Endometrium (tissue), 2 donors: ENCODE measurements around the gene TNRC18.
"Not testable (repeated sequence)": the region's sequence is repeated elsewhere in the genome, so short reads cannot be mapped to it uniquely, and the experiment has no call there.

Experiments
- FAIRE-seq: peaks from 2 replicates; lab custom pipeline; 2012; peaks lifted over from hg19 to GRCh38; lab: Jason Lieb, UNC
- donor health status: control.
- donor health status: control.

The TNRC18 gene

GRCh38 chr7:5375925-5376324, 47.7 kb downstream of the TNRC18 start:
- FAIRE-seq, result no peak

DNA sequence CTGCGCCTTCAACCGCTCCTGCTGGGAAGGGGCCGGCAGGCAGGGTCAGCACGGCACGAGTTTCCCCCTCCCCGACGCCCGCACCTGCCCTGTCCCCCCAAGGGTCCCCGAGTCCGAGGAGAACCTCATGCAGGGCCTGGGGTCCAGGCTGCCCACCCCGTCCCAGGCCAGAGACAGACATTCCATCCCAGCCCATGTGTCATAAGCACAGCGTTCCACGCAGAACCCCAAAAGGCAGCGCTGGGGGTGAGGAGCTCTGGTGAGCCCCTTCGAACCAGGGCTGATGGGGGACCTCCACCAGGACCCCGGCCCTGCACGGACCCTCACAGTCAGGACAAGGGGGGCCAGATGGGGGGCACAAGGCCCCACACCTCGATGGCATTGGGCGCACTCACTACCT, 49.2 kb downstream of the TNRC18 start:
- FAIRE-seq, result no peak

- no peak for FAIRE-seq
Observed at GRCh38 chr7:5373300-5373699, 50.3 kb downstream of the TNRC18 start.

GRCh38 chr7:5370454-5371353, 52.9 kb downstream of the TNRC18 start:
- FAIRE-seq, result no peak

GRCh38 chr7:5367661-5368060, 56.0 kb downstream of the TNRC18 start:
- FAIRE-seq, result no peak

- FAIRE-seq, result peak; percentile 71
Observed at GRCh38 chr7:5365976-5366625, 57.5 kb downstream of the TNRC18 start.

GRCh38 chr7:5363729-5364128, 59.9 kb downstream of the TNRC18 start:
- FAIRE-seq, result no peak

GRCh38 chr7:5362466-5362865, 61.2 kb downstream of the TNRC18 start:
- FAIRE-seq, result no peak

DNA sequence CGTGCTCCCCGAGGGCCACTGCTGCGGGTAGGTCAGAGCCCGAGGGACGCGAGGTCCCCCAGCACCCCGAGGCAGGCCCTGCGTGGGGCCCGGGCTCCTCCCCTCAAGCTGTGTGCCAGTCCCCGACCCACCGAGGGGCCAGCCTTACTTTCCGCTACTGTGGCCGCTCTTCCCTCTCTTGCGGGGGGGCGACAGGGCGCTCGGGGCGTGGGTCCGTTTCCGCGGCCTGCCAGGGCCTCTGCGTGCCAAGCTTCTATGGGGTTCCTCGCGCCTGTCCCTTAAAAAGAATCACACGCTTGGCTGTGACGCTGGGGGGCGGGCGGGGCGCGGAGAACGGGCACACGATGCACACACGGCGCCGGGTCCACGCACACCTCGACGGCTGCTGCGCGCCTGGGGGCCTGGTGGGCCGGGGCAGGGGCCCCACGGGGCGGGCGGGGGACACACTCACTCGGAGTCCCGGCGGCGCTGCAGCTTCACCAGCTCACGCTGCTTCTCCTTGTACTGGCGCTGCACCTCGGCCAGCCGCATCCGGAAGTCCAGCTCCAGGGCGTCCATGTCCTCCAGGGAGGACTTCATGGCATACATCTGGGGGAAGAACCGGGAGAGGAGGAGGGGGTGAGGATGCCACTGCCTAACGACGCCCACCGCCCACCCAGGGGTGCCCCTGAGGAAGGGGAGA, 62.0 kb downstream of the TNRC18 start:
- FAIRE-seq, result no peak

DNA sequence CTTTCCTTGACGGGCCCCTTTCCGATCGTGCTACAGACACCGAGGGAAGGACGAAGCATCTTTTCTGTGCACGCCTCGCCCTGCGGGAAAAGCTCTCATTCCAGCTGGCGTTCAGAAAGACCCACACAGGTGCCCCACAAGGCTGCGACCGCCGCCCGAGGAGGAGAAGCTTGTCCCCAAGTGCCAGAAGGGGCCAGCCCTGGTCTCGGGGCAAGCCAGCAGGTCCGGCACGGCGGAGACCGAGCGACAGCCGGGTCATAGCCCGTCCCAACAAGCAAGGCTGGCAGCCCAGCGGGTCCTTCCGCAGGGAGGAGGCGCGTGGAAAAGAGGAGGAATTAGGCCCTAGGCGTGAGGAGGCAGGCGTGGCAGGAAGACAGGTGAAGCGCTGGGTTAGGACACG, 62.7 kb downstream of the TNRC18 start:
- FAIRE-seq, result no peak

DNA sequence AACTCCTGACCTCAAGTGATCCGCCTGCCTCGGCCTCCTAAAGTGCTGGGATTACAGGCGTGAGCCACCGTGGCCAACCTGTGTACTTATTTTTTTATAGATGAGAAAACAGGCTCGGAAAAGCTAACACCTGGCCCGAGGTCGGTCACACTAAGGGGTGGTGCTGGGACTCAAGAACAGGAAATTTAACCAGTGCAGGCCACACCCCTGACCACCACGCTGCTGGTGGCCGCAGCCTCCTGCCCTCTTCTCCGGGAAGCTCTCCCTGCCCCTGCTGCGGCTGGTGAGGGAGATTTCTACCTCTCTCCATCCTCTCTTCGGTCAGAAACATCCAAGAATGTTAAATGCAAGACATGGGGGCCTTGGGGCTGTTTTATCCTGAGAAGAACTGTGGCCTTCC, 63.2 kb downstream of the TNRC18 start:
- no peak for FAIRE-seq

DNA sequence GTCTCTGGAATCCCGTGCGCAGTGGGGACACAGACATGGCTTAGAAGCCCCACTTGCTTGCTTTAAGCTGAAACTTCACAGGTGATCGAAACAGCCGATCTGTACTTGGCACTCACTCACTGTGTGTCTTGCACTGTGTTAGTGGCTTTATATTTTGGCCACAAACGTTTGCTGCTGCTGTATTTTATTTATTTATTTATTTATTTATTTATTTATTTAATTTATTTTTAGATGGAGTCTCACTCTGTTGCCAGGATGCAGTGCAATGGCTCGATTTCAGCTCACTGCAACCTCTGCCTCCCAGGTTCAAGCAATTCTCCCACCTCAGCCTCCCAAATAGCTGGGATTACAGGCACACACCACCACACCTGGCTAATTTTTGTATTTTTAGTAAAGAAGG, 63.6 kb downstream of the TNRC18 start:
- not testable (repeated sequence) for FAIRE-seq

- FAIRE-seq, result no peak
Observed at GRCh38 chr7:5359344-5359743, 64.3 kb downstream of the TNRC18 start.

- no peak for FAIRE-seq
Observed at GRCh38 chr7:5357951-5358350, 65.7 kb downstream of the TNRC18 start.

GRCh38 chr7:5356751-5357119, 66.9 kb downstream of the TNRC18 start:
- no peak for FAIRE-seq

- no peak for FAIRE-seq
Observed at GRCh38 chr7:5354460-5355232, 69.0 kb downstream of the TNRC18 start.

DNA sequence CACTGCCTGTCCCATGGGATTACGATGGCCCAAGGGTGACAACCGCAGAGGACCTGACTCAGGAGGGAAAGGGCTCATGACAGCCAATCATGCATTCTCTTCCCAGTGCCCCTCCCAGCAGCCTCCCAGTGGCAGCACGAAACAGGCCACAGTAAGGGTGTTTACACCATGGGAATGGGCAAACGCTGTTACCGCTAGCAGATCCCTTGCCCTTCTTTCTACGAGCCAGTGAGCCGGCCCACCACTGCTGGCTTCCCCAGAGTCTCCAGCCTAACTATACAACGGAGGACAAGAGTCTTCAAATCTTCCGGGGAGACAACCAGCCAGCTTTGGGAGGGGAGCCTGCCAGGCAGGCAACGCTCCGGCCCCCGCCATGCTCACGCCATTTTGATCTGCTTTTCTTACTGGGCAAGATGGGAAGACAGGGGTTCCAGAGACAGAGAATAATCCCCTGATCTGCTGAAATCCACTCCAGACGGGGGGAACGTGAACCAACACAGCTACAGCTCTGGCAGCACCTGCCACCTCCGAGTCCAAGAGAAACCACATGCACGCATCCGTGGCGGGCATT, 71.1 kb downstream of the TNRC18 start:
- FAIRE-seq, result no peak

DNA sequence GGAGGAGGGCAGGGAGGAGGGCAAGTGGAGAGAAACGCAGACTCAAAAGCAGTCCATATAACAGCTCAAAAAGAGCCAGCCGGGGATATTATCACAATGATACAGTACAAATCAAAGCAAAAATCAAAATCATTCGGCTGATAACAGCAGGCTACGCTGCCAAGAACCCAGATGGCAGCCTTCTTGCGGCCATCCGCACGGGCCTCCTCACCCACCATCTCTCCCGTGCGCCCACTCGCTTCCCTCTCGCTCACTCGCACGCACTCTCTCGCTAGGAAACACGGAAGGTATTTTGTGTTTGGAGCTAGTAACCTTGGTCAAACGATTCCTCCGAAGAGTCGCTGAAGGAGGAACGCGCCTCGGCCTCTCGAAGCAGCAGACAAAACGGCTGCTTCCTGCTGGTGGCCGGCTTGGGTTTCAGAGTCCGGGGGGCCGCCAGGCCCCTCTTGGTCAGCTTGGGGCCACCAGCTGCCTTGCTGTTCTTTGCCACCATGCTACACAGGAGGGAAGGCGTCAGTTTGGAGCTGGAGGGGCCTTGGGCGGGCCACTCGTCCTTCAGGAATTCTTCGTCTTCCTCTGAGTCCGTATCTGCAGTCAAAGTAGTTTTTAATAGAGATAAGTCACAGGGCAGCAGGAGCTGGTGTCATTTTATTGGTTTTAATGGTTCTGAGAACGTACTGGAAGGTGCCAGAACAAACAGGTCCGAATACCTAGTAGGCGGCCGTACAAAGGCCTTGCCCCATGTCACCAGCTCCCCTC, 71.9 kb downstream of the TNRC18 start:
- FAIRE-seq, result no peak

- no peak for FAIRE-seq
Observed at GRCh38 chr7:5350600-5351385, 72.8 kb downstream of the TNRC18 start.

GRCh38 chr7:5350174-5350463, 73.5 kb downstream of the TNRC18 start:
- no peak for FAIRE-seq
